Central memory CD8-positive, alpha-beta T cell (primary cell): ENCODE measurements around the gene GPR83.

Experiments used
- ATAC-seq: fragments of 150-1000 bp; cut with Tn5 transposase; replicated peaks from 2 replicates; pipeline ENCODE4 v1.10.0; 2022; ENCODE audit warnings: mild to moderate bottlenecking, moderate FRiP score, moderate number of reproducible peaks; ENCODE audit not compliant: poor library complexity, severe bottlenecking; ENCODE audit errors: extremely low read depth
- DNase-seq, 2 donors: peaks; one replicate each; pipeline ENCODE4 v3.0.0; 2021; ENCODE audit warnings: low spot score in 2 of 2
- H3K27ac Mint-ChIP-seq: one replicate; pipeline ENCODE4 v1.8.0; 2022; ENCODE audit warnings: low read depth, mild to moderate bottlenecking, moderate library complexity, mixed read lengths
- H3K27me3 Mint-ChIP-seq: one replicate; pipeline ENCODE4 v1.8.0; 2022; ENCODE audit warnings: mixed read lengths
- H3K36me3 Mint-ChIP-seq: one replicate; pipeline ENCODE4 v1.8.0; 2022; ENCODE audit warnings: mild to moderate bottlenecking, moderate library complexity, mixed read lengths; ENCODE audit not compliant: insufficient read depth
- H3K4me1 Mint-ChIP-seq: one replicate; pipeline ENCODE4 v1.8.0; 2022; ENCODE audit warnings: mixed read lengths
- H3K4me3 Mint-ChIP-seq: one replicate; pipeline ENCODE4 v1.8.0; 2022; ENCODE audit warnings: mild to moderate bottlenecking, moderate library complexity, mixed read lengths
- H3K9me3 Mint-ChIP-seq: one replicate; pipeline ENCODE4 v1.8.0; 2022; ENCODE audit warnings: mixed read lengths

GPR83 gene

GRCh38 chr11:94343495-94343894, 57.7 kb downstream of the GPR83 start:
- Mint-ChIP-seq H3K36me3 (no peaks in the 10 kb centered on the region), H3K4me3 (no peak overlapping the region), H3K27me3 (peaks cover 43% of the 10 kb centered on the region), H3K27ac (no peak overlapping the region), H3K9me3 (no peaks in the 10 kb centered on the region), H3K4me1 (no peaks in the 10 kb centered on the region)
- DNase-seq (no peak), ATAC-seq (no peak)

- no peak overlapping the region for H3K4me3 Mint-ChIP-seq
- no peak for ATAC-seq
- H3K36me3 Mint-ChIP-seq: no peaks in the 10 kb centered on the region
- H3K27ac Mint-ChIP-seq: no peak overlapping the region
- no peaks in the 10 kb centered on the region for H3K4me1 Mint-ChIP-seq
- no peak for DNase-seq
- H3K9me3 Mint-ChIP-seq: no peaks in the 10 kb centered on the region
- H3K27me3 Mint-ChIP-seq: peaks cover 41% of the 10 kb centered on the region
These were observed 59.0 kb downstream of the GPR83 start for GRCh38 chr11:94342250-94342649.

- H3K4me1 Mint-ChIP-seq: no peaks in the 10 kb centered on the region
- DNase-seq (no peak), ATAC-seq (no peak)
- no peak overlapping the region for H3K4me3 Mint-ChIP-seq
- no peaks in the 10 kb centered on the region for H3K9me3 Mint-ChIP-seq
- no peak overlapping the region for H3K27ac Mint-ChIP-seq
- no peaks in the 10 kb centered on the region for H3K36me3 Mint-ChIP-seq
- peaks cover 43% of the 10 kb centered on the region for H3K27me3 Mint-ChIP-seq
These were observed 62.6 kb downstream of the GPR83 start for GRCh38 chr11:94338651-94339050.

- H3K4me1 Mint-ChIP-seq: no peaks in the 10 kb centered on the region
- no peak for ATAC-seq
- no peaks in the 10 kb centered on the region for H3K9me3 Mint-ChIP-seq
- H3K27me3 Mint-ChIP-seq: peaks cover 59% of the 10 kb centered on the region
- no peak overlapping the region for H3K4me3 Mint-ChIP-seq
- H3K36me3 Mint-ChIP-seq: no peaks in the 10 kb centered on the region
- DNase-seq: no peak
- H3K27ac Mint-ChIP-seq: no peak overlapping the region
These were observed 65.2 kb downstream of the GPR83 start for GRCh38 chr11:94336033-94336432.

- DNase-seq: no peak
- peaks cover 56% of the 10 kb centered on the region for H3K27me3 Mint-ChIP-seq
- ATAC-seq: no peak
- no peaks in the 10 kb centered on the region for H3K4me1 Mint-ChIP-seq
- no peak overlapping the region for H3K27ac Mint-ChIP-seq
- H3K9me3 Mint-ChIP-seq: no peaks in the 10 kb centered on the region
- no peaks in the 10 kb centered on the region for H3K36me3 Mint-ChIP-seq
- H3K4me3 Mint-ChIP-seq: no peak overlapping the region
These were observed 68.4 kb downstream of the GPR83 start for GRCh38 chr11:94332814-94333213.

GRCh38 chr11:94330789-94331188, 70.4 kb downstream of the GPR83 start:
- no peak for DNase-seq
- H3K4me3 Mint-ChIP-seq: no peak overlapping the region
- H3K36me3 Mint-ChIP-seq: no peaks in the 10 kb centered on the region
- ATAC-seq: no peak
- no peaks in the 10 kb centered on the region for H3K9me3 Mint-ChIP-seq
- peaks cover 36% of the 10 kb centered on the region for H3K27me3 Mint-ChIP-seq
- no peaks in the 10 kb centered on the region for H3K4me1 Mint-ChIP-seq
- H3K27ac Mint-ChIP-seq: no peak overlapping the region

- DNase-seq (no peak), ATAC-seq (no peak)
- H3K36me3 Mint-ChIP-seq: no peaks in the 10 kb centered on the region
- no peaks in the 10 kb centered on the region for H3K9me3 Mint-ChIP-seq
- H3K4me1 Mint-ChIP-seq: no peaks in the 10 kb centered on the region
- H3K4me3 Mint-ChIP-seq: no peak overlapping the region
- no peak overlapping the region for H3K27ac Mint-ChIP-seq
- peaks cover 47% of the 10 kb centered on the region for H3K27me3 Mint-ChIP-seq
These were observed 71.7 kb downstream of the GPR83 start for GRCh38 chr11:94329501-94329900.

- H3K27ac Mint-ChIP-seq: no peak overlapping the region
- no peaks in the 10 kb centered on the region for H3K9me3 Mint-ChIP-seq
- DNase-seq: no peak
- H3K4me1 Mint-ChIP-seq: no peaks in the 10 kb centered on the region
- no peak overlapping the region for H3K4me3 Mint-ChIP-seq
- peaks cover 47% of the 10 kb centered on the region for H3K27me3 Mint-ChIP-seq
- H3K36me3 Mint-ChIP-seq: no peaks in the 10 kb centered on the region
- ATAC-seq: no peak
These were observed 72.6 kb downstream of the GPR83 start for GRCh38 chr11:94328587-94329080.
